C1 segment of cervical spinal cord (tissue), 14 donors: ENCODE measurements around the gene PIAS4.

Experiments
- DNase-seq, 14 donors: peaks; one replicate each; lab custom pipeline; 2025; lab: John Stamatoyannopoulos, UW

PIAS4 gene

GRCh38 chr19:4059891-4060620 is 52.5 kb downstream of the PIAS4 start:
- DNase-seq: no peak

- no peak for DNase-seq
Measured at GRCh38 chr19:4060621-4061177, 53.2 kb downstream of the PIAS4 start.

DNA sequence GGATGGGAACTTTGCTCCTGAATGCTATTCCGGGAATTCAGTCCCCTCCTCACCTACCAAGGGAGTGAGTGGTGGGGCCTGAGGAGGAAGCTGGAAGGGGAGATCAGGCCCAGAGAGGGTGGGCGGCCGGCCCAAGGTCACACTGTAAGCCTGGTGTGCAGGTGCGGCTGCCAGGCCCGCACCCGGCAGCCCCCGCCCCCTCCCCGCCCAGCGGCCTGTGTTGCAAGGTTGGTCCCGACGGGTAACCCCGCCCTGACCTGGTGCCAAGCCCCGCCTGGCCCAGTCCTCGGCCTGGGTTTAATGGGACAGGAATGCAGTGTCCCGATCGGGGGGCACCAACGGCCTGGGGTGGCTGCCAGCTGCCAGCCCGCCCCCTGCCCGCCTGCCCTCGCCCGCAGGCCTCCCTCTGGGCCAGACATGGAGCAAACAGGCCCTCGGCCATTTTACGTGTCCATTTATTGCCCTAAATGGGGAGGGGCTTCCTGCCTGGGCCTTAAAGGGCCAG is 53.7 kb downstream of the PIAS4 start:
- DNase-seq: peak in 1 of 14 donors; percentile 24

GRCh38 chr19:4061683-4062418 is 54.3 kb downstream of the PIAS4 start:
- peak in 3 of 14 donors; percentile 34 to 96 (median 41) for DNase-seq

GRCh38 chr19:4062419-4063368 is 55.2 kb downstream of the PIAS4 start:
- no peak for DNase-seq

GRCh38 chr19:4063369-4064148 is 56.0 kb downstream of the PIAS4 start:
- peak in 1 of 14 donors; percentile 54 for DNase-seq

GRCh38 chr19:4064149-4064495 is 56.6 kb downstream of the PIAS4 start:
- DNase-seq: peak in 3 of 14 donors; percentile 57 to 66 (median 64)

DNA sequence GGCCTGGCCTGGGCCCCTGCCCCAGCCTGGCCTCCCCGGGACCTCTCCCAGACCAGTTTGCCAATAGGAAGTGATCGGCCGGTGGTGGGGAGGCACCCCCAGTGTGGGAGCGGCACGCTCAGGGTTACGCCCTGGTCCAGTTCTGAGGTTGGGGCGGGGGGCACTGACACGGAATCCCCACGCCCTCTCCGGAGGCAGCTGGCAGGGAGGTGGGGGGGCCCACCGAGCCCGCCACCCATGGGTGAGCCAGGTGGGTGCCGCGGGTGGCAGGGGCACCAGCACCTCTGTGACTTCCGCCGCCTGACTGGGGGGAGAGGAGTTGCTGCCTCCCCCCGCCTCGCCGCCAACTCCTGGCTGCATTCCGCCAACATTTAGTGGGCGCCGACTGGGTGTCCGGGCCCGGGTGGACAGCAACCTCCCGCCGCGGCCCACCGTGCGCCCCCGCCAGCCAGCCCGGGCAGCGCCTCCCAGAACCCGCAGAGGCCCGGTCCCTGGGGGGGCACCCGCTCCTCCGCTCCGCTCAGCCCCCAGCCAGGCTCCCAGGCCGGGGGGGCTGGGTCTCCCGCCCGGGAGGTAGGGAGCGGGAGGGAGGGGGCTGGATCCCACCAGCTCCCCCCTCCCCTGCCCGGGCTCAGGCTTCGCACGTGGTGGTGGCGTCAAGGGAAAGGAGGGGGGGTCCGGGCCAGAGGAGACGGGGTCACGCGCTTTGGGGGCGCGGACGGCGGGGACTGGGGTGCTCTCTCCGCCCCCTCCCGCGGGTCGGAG is 57.1 kb downstream of the PIAS4 start:
- peak in 11 of 14 donors; percentile 37 to 74 (median 59) for DNase-seq

DNA sequence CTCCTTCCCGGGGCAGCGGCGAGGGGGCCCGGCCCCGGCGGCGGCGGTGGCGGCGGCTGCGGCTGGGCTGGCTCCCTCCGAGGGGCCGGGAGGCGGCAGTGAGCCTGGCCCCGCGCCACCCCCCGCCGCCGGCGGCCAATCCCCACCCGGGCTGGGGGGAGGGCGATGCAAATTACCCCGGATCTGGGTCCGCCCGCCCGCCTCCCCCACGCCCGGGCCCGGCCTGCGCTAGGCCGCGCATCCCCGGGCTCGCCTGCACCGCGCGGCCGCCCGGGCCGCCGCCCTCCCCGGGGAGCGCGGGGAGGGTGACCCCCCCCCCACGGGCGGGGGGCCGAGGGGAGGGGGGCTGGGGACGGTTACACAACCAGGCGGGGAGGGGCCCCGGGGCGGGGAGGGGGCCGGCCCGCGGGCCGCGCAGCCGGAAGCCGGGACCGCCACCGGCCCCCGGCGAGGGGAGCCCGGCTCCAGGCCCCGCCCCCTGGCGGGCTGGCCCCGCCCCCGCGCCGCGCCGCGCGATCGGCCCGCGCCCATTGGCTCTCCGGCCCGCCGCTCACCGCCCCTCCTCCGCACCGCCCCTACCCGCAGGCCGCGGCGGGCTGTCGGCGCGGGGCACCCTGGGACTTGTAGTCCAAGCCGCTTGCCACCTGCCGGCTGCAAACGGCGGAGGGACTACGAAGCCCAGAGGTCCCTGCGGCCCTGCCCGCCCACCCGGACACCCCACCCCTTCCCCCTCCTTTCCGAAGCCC is 58.1 kb downstream of the PIAS4 start:
- DNase-seq: peak; percentile 54 to 98 (median 90)

GRCh38 chr19:4066176-4066606 is 58.7 kb downstream of the PIAS4 start:
- DNase-seq: peak in 8 of 14 donors; percentile 63 to 86 (median 70)

DNA sequence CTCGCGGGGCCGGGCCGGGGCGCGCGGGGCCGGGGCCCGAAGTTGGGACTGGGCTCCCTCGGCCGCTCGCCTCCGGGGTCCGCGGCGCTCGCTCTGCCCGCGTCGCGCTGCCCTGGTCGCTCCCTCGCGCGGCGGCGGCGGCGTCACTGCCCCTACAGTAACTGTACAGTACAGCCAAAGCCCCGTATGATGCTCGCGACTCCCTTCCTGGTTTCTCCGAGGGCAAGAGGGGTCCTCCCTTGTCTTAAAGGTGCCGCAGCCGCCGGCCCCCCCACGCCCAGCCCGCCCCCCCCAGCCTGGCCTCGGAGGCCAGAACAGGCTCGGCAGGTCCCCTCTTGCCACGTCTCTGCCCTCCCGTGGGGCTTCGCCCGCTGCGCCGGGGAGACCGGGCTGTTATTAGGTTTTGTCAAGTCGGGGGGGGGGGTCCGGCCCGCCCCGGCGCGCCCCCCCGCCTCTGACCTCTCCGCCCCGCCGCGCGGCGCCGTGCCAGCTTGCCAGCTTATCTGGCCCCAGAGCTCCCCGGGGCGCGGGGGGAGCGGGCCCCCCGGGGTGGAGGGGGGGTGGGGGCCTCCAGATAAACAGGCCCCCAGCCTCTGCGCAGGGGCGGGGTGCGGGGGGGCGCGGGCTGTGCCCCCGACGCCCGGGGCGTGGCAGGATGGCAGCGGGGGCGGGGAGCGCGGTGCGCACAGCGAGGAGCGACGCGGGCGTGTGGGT is 59.3 kb downstream of the PIAS4 start, which contains the start of gene ZBTB7A:
Gene ZBTB7A, minus strand, starts transcription at position 218 of the 714 bp plus-strand sequence. CDS start 11,667 bp downstream, outside the sequence.
- DNase-seq: peak in 11 of 14 donors; percentile 48 to 87 (median 60)

GRCh38 chr19:4067396-4068046 is 60.0 kb downstream of the PIAS4 start:
- DNase-seq: peak in 7 of 14 donors; percentile 44 to 74 (median 61)

GRCh38 chr19:4068047-4068966 is 60.8 kb downstream of the PIAS4 start:
- DNase-seq: peak in 6 of 14 donors; percentile 20 to 55 (median 28)

- no peak for DNase-seq
Measured at GRCh38 chr19:4069331-4069959, 61.9 kb downstream of the PIAS4 start.

DNA sequence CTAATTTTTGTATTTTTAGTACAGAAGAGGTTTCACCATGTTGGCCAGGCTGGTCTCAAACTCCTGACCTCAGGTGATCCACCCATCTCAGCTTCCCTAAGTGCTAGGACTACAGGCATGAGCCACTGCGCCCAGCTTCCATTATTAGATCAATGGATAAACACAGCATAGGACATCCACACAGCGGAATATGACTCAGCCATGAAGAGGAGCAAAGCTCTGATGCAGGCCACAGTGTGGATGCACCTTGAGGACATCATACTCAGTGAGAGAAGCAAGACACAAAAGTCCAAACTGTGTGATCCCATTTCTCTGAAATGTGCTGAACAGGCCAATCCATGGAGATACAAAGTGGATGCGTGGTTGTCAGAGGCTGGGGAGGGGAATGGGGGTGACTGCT is 64.1 kb downstream of the PIAS4 start:
- DNase-seq: no peak

DNA sequence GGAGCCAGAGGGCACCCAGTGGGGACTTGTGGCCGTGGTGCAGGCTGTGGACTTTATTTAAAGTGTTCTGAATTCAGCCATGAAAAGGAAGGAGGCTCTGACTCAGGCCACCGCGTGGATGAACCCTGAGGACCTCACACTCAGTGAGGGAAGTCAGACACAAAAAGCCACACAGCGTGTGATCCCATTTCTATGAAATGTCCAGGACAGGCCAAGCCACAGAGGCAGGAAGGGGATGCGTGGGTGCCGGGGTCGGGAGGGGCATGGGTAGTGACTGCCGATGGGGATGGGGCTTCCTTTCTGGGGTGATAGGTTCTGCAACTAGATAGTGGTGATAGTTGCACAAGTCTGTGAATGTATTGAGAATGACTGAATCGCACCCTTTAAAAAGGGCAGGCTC is 67.8 kb downstream of the PIAS4 start:
- peak in 1 of 14 donors; percentile 34 for DNase-seq
